SK-N-SH treated with all-trans-retinoic acid at 6 μM for 48 hours (cell line): Measurements from ENCODE around the gene PLPP3.

Source experiments
- ARNTL ChIP-seq: fragments of 450-650 bp; formaldehyde crosslinking; IDR thresholded peaks from 2 replicates; pipeline ENCODE4 v1.5.0; 2020; ENCODE audit warnings: low read depth, mild to moderate bottlenecking, moderate library complexity, borderline replicate concordance
- BACH2 ChIP-seq: fragments of 250-450 bp; sonication (Bioruptor Pico); IDR thresholded peaks from 2 replicates; pipeline ENCODE4 v1.9.0; 2021; ENCODE audit warnings: mild to moderate bottlenecking, borderline replicate concordance
- CREB5 ChIP-seq: fragments of 250-450 bp; sonication (Bioruptor Pico); IDR thresholded peaks from 2 replicates; pipeline ENCODE4 v1.5.1; 2020; ENCODE audit warnings: low read depth, mild to moderate bottlenecking, moderate library complexity
- CSDC2 ChIP-seq: fragments of 250-450 bp; sonication (Bioruptor Pico); IDR thresholded peaks from 2 replicates; pipeline ENCODE4 v1.5.0; 2020; ENCODE audit warnings: mild to moderate bottlenecking, moderate library complexity
- GLIS3 ChIP-seq: fragments of 250-450 bp; sonication (Bioruptor Pico); IDR thresholded peaks from 2 replicates; pipeline ENCODE4 v1.5.0; 2020; ENCODE audit warnings: mild to moderate bottlenecking, moderate library complexity
- ISL1 ChIP-seq: fragments of 250-450 bp; sonication (Bioruptor Pico); IDR thresholded peaks from 2 replicates; pipeline ENCODE4 v2.1.2; 2022; ENCODE audit warnings: mild to moderate bottlenecking, moderate library complexity
- POU6F1 ChIP-seq: fragments of 250-450 bp; sonication (Bioruptor Pico); IDR thresholded peaks from 2 replicates; pipeline ENCODE4 v1.8.0; 2021; ENCODE audit warnings: low read depth, mild to moderate bottlenecking, moderate library complexity, borderline replicate concordance
- SNAI2 ChIP-seq: fragments of 250-450 bp; sonication (Bioruptor Pico); IDR thresholded peaks from 2 replicates; pipeline ENCODE4 v1.5.0; 2020; ENCODE audit warnings: mild to moderate bottlenecking, moderate library complexity
- ZFP30 ChIP-seq: fragments of 450-650 bp; formaldehyde crosslinking; IDR thresholded peaks from 2 replicates; pipeline ENCODE4 v1.5.0; 2022; ENCODE audit warnings: mild to moderate bottlenecking, moderate library complexity
- ZNF565 ChIP-seq: fragments of 450-650 bp; formaldehyde crosslinking; conservative IDR thresholded peaks from 2 replicates; pipeline ENCODE4 v1.5.0; 2020; ENCODE audit warnings: low read depth, mild to moderate bottlenecking, moderate library complexity
- ZNF70 ChIP-seq: fragments of 450-650 bp; formaldehyde crosslinking; IDR thresholded peaks from 2 replicates; pipeline ENCODE4 v1.5.0; 2020; ENCODE audit warnings: mild to moderate bottlenecking, moderate library complexity
- TF ChIP-seq, protein P1 (sequence below): fragments of 250-450 bp; sonication (Bioruptor Pico); IDR thresholded peaks from 2 replicates; pipeline ENCODE4 v1.8.0; 2020; ENCODE audit warnings: mild to moderate bottlenecking, moderate library complexity, borderline replicate concordance
- TF ChIP-seq, protein P2 (sequence below): fragments of 250-450 bp; sonication (Bioruptor Pico); IDR thresholded peaks from 2 replicates; pipeline ENCODE4 v1.5.1; 2021; ENCODE audit warnings: mild to moderate bottlenecking, moderate library complexity

GRCh38 chr1:56591909-56592308, 12.5 kb upstream of the PLPP3 start:
- no peak for TF ChIP-seq CSDC2 (CRISPR knock-in tag)
- no peak for TF ChIP-seq ARNTL (CRISPR knock-in tag)
- TF ChIP-seq GLIS3 (CRISPR knock-in tag) = no peak
- no peak for TF ChIP-seq ZFP30
- peak; percentile 59; the same call in 1 of the 2 replicates for TF ChIP-seq CREB5
- no peak for TF ChIP-seq ZNF70
- TF ChIP-seq ISL1 (CRISPR knock-in tag) = peak; percentile 99
- TF ChIP-seq, protein P1, sequence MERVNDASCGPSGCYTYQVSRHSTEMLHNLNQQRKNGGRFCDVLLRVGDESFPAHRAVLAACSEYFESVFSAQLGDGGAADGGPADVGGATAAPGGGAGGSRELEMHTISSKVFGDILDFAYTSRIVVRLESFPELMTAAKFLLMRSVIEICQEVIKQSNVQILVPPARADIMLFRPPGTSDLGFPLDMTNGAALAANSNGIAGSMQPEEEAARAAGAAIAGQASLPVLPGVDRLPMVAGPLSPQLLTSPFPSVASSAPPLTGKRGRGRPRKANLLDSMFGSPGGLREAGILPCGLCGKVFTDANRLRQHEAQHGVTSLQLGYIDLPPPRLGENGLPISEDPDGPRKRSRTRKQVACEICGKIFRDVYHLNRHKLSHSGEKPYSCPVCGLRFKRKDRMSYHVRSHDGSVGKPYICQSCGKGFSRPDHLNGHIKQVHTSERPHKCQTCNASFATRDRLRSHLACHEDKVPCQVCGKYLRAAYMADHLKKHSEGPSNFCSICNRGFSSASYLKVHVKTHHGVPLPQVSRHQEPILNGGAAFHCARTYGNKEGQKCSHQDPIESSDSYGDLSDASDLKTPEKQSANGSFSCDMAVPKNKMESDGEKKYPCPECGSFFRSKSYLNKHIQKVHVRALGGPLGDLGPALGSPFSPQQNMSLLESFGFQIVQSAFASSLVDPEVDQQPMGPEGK = no peak
- no peak for TF ChIP-seq POU6F1 (CRISPR knock-in tag)
- no peak for TF ChIP-seq ZNF565 (CRISPR knock-in tag)
- TF ChIP-seq SNAI2 = no peak
- TF ChIP-seq, protein P2, sequence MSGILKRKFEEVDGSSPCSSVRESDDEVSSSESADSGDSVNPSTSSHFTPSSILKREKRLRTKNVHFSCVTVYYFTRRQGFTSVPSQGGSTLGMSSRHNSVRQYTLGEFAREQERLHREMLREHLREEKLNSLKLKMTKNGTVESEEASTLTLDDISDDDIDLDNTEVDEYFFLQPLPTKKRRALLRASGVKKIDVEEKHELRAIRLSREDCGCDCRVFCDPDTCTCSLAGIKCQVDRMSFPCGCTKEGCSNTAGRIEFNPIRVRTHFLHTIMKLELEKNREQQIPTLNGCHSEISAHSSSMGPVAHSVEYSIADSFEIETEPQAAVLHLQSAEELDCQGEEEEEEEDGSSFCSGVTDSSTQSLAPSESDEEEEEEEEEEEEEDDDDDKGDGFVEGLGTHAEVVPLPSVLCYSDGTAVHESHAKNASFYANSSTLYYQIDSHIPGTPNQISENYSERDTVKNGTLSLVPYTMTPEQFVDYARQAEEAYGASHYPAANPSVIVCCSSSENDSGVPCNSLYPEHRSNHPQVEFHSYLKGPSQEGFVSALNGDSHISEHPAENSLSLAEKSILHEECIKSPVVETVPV (CRISPR knock-in tag) = peak; percentile 61; the same call in 1 of the 2 replicates
- no peak for TF ChIP-seq BACH2 (CRISPR knock-in tag)
